HCT116 (cell line): ENCODE measurements around the gene SAE1. TPM values are rescaled to one million over a fixed set of nuclear protein-coding genes. Genes with fewer than 3 reads are reported as not detected.

Experiments
- ATAC-seq: fragments of 200-7000 bp; cut with Tn5 transposase; 2 replicates; pipeline ENCODE4 v1.9.1; 2020; ENCODE audit warnings: mild to moderate bottlenecking, moderate library complexity
- BruUV-seq: library from RNA; stranded (reverse); fragments of 400-500 nt; replicated peaks from 2 replicates; lab custom pipeline; 2021; lab: Mats Ljungman, UMichigan
- CTCF ChIA-PET: fragments of 300-600 bp; sonication (Branson Sonifier 250); formaldehyde crosslinking; loops from one replicate; lab custom pipeline; 2021; ENCODE audit warnings: antibody characterized with exemption; lab: Charles Lee
- POLR2A ChIA-PET: fragments of 300-600, 350-600 bp; sonication (Branson Sonifier 250); formaldehyde crosslinking; loops from one replicate; lab custom pipeline; 2021; ENCODE audit warnings: antibody characterized with exemption; lab: Charles Lee
- RAD21 ChIA-PET, 2 experiments: fragments of 300-600 bp; sonication (Branson Sonifier 250); formaldehyde crosslinking; loops; one replicate each; lab custom pipeline; 2023; ENCODE audit warnings: low total read pairs in 2 of 2; ENCODE audit not compliant: uncharacterized antibody in 2 of 2, unreplicated experiment in 2 of 2, low non-redundant PET in 1 of 2; lab: Charles Lee
- DNase-seq: peaks from one replicate; pipeline ENCODE4 v3.0.0-alpha.2; 2010; ENCODE audit warnings: low read depth, low spot score
- H2AFZ ChIP-seq: fragments of 200-600 bp; shearing (Covaris generic), sonication (generic); 2 replicates; pipeline ENCODE4 v1.6.1; 2017; ENCODE audit warnings: low read depth, mixed run types, mixed read lengths, antibody characterized with exemption, low read length; ENCODE audit not compliant: poor library complexity, severe bottlenecking
- H3K27ac ChIP-seq: 2 replicates; pipeline ENCODE4 v1.5.1; 2012; ENCODE audit warnings: low read depth, low read length
- H3K27me3 ChIP-seq: fragments of 200-600 bp; sonication (generic); 2 replicates; pipeline ENCODE4 v1.6.1; 2016; ENCODE audit warnings: mixed run types, low read length, mixed read lengths; ENCODE audit not compliant: insufficient read depth
- H3K36me3 ChIP-seq, 2 experiments: fragments of 200-500 bp in 1 of 2; fragments of 200-600 bp in 1 of 2; sonication (Bioruptor generic) in 1 of 2; sonication (generic) in 1 of 2; 2 replicates each; pipeline versions ENCODE4 v1.5.1 to v1.6.1; 2014 to 2016; ENCODE audit warnings: low read length in 2 of 2, inconsistent platforms in 1 of 2, mixed read lengths in 1 of 2, mixed run types in 1 of 2; ENCODE audit not compliant: insufficient read depth in 2 of 2, control insufficient read depth in 1 of 2
- H3K4me1 ChIP-seq, 2 experiments: fragments of 200-600 bp in 1 of 2; sonication (generic) in 1 of 2; 2 replicates each; pipeline versions ENCODE4 v1.5.1 to v1.6.1; 2012 to 2017; ENCODE audit warnings: low read length in 2 of 2, inconsistent platforms in 1 of 2, mild to moderate bottlenecking in 1 of 2, mixed read lengths in 1 of 2, mixed run types in 1 of 2, moderate library complexity in 1 of 2; ENCODE audit not compliant: insufficient read depth in 2 of 2, control insufficient read depth in 1 of 2
- H3K4me2 ChIP-seq: fragments of 200-600 bp; sonication (generic); 2 replicates; pipeline ENCODE4 v1.6.1; 2017; ENCODE audit warnings: mixed run types, low read length, mixed read lengths
- H3K4me3 ChIP-seq, 2 experiments: fragments of 200-600 bp in 1 of 2; sonication (generic) in 1 of 2; replicated peaks in 1 of 2; 2 replicates each; pipeline ENCODE4 v1.5.1; 2011 to 2016; ENCODE audit warnings: low read length in 2 of 2, control low read depth in 1 of 2, low read depth in 1 of 2, mild to moderate bottlenecking in 1 of 2, mixed read lengths in 1 of 2, mixed run types in 1 of 2
- H3K79me2 ChIP-seq: fragments of 200-600 bp; sonication (generic); 2 replicates; pipeline ENCODE4 v1.6.1; 2017; ENCODE audit warnings: mild to moderate bottlenecking, mixed run types, low read length, moderate library complexity, mixed read lengths; ENCODE audit not compliant: insufficient read depth
- H3K9ac ChIP-seq: fragments of 200-600 bp; sonication (generic); 2 replicates; pipeline ENCODE4 v1.6.1; 2016; ENCODE audit warnings: low read length, mixed read lengths
- H3K9me2 ChIP-seq: fragments of 200-600 bp; sonication (generic), shearing (Covaris generic); 2 replicates; pipeline ENCODE4 v1.6.1; 2017; ENCODE audit warnings: mixed run types, mild to moderate bottlenecking, moderate library complexity; ENCODE audit not compliant: insufficient read depth
- H3K9me3 ChIP-seq, 2 experiments: fragments of 200-500 bp in 1 of 2; fragments of 200-600 bp in 1 of 2; sonication (Bioruptor generic) in 1 of 2; sonication (generic) in 1 of 2; 2 replicates each; pipeline ENCODE4 v1.6.1; 2014 to 2017; ENCODE audit warnings: low read length in 2 of 2, mixed read lengths in 2 of 2, inconsistent platforms in 1 of 2, low read depth in 1 of 2, mild to moderate bottlenecking in 1 of 2, mixed run types in 1 of 2, moderate library complexity in 1 of 2; ENCODE audit not compliant: control insufficient read depth in 1 of 2, insufficient read depth in 1 of 2
- H4K20me1 ChIP-seq: fragments of 200-600 bp; sonication (generic), shearing (Covaris generic); 2 replicates; pipeline ENCODE4 v1.6.1; 2017; ENCODE audit warnings: mixed run types, mild to moderate bottlenecking, moderate library complexity; ENCODE audit not compliant: insufficient read depth
- CBX3 ChIP-seq: IDR thresholded peaks from 2 replicates; pipeline ENCODE4 v1.6.1; 2012; ENCODE audit warnings: low read depth
- CEBPB ChIP-seq: IDR thresholded peaks from 2 replicates; pipeline ENCODE4 v1.6.1; 2012; ENCODE audit warnings: low read depth
- EGR1 ChIP-seq: IDR thresholded peaks from 2 replicates; pipeline ENCODE4 v1.6.1; 2012; ENCODE audit warnings: low read depth
- ELF1 ChIP-seq: IDR thresholded peaks from 2 replicates; pipeline ENCODE4 v1.6.1; 2012; ENCODE audit warnings: low read depth, borderline replicate concordance
- EZH2phosphoT487 ChIP-seq: fragments of 200-600 bp; IDR thresholded peaks from 2 replicates; pipeline ENCODE4 v1.6.1; 2018; ENCODE audit warnings: antibody characterized with exemption, borderline replicate concordance
- FOSL1 ChIP-seq: IDR thresholded peaks from 2 replicates; pipeline ENCODE4 v1.6.1; 2012; ENCODE audit warnings: low read depth
- JUND ChIP-seq: IDR thresholded peaks from 2 replicates; pipeline ENCODE4 v1.6.1; 2012
- POLR2A ChIP-seq: IDR thresholded peaks from 2 replicates; pipeline ENCODE4 v1.7.0; 2011; ENCODE audit warnings: borderline replicate concordance; ENCODE audit not compliant: insufficient read depth, insufficient read length; ENCODE audit errors: extremely low read depth
- POLR2AphosphoS5 ChIP-seq: IDR thresholded peaks from 2 replicates; pipeline ENCODE4 v1.6.1; 2011; ENCODE audit warnings: mild to moderate bottlenecking, low read depth, low read length, moderate library complexity
- RAD21 ChIP-seq: IDR thresholded peaks from 2 replicates; pipeline ENCODE4 v1.6.1; 2012; ENCODE audit warnings: low read depth, mild to moderate bottlenecking
- SIN3A ChIP-seq: IDR thresholded peaks from 2 replicates; pipeline ENCODE4 v1.6.1; 2012; ENCODE audit warnings: low read depth
- SP1 ChIP-seq: IDR thresholded peaks from 2 replicates; pipeline ENCODE4 v1.6.1; 2012; ENCODE audit warnings: low read depth
- SRF ChIP-seq: IDR thresholded peaks from 2 replicates; pipeline ENCODE4 v1.6.1; 2012; ENCODE audit warnings: low read depth
- TCF7L2 ChIP-seq: IDR thresholded peaks from 2 replicates; pipeline ENCODE4 v1.7.0; 2011; ENCODE audit warnings: borderline replicate concordance, inconsistent platforms; ENCODE audit not compliant: insufficient read depth, insufficient read length; ENCODE audit errors: extremely low read depth
- YY1 ChIP-seq: IDR thresholded peaks from 2 replicates; pipeline ENCODE4 v1.6.1; 2011; ENCODE audit warnings: low read length, low read depth, moderate library complexity, mild to moderate bottlenecking; ENCODE audit not compliant: insufficient replicate concordance; ENCODE audit errors: extremely low read depth
- intact Hi-C: fragments of 100-400 bp; cut with micrococcal nuclease; formaldehyde crosslinking; loops from 2 replicates; pipeline ENCODE4 v1.10.0; 2022
- total RNA-seq: library from RNA; stranded (reverse); gene quantifications from one replicate; pipeline ENCODE4 v1.2.1, GENCODE V29; 2021; ENCODE audit not compliant: unreplicated experiment
- TF ChIP-seq, protein P1 (sequence below): IDR thresholded peaks from 2 replicates; pipeline ENCODE4 v1.6.1; 2011; ENCODE audit warnings: mild to moderate bottlenecking, low read length, moderate library complexity; ENCODE audit not compliant: insufficient replicate concordance; ENCODE audit errors: extremely low read depth
- TF ChIP-seq, protein P2 (sequence below): IDR thresholded peaks from 2 replicates; pipeline ENCODE4 v1.6.1; 2012; ENCODE audit warnings: low read depth
- TF ChIP-seq, protein P3 (sequence below), 3 experiments: fragments of 200-600 bp in 1 of 3; sonication (generic) in 1 of 3; IDR thresholded peaks in 2 of 3; conservative IDR thresholded peaks in 1 of 3; 2 replicates each; pipeline ENCODE4 v1.5.1; 2012 to 2017; ENCODE audit warnings: low read depth in 2 of 3, low read length in 2 of 3, antibody characterized with exemption in 1 of 3, borderline replicate concordance in 1 of 3, control low read depth in 1 of 3, mild to moderate bottlenecking in 1 of 3, mixed read lengths in 1 of 3, mixed run types in 1 of 3, moderate library complexity in 1 of 3; ENCODE audit not compliant: insufficient read depth in 1 of 3

SAE1 gene
- total RNA-seq, 1 experiment from 2014 or later, result 213 TPM

DNA sequence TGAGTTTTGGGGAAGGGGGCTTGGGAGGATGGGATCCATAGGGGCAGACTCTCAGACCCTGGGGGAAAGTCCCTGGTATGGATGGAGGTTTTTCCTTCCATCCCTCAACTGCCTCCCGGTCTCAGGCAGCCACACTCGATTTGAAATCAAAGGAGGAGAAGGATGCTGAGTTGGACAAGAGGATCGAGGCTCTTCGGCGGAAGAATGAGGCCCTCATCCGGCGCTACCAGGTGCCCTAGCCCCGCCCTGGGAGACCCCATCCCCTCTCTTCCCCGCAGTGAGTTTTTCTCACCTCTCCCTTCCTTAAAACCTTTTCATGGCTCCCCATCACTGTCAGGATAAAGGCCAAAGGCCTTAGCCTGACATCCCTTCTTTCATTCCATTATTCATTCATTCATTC is 127.8 kb downstream of the SAE1 start:
- Histone ChIP-seq H3K9me2 (no peaks in the 10 kb centered on the region), H3K9me3 (no peaks in the 10 kb centered on the region), H3K36me3 (peaks cover 19 to 38% of the 10 kb centered on the region in 2 experiments; a peak in 3 of 4 replicates), H3K27me3 (no peaks in the 10 kb centered on the region), H3K9ac (peak overlapping the region; percentile 76), H3K4me3 (peak overlapping the region; percentile 77 to 90), H3K27ac (peak overlapping the region; percentile 69), H3K4me1 (peaks cover 17 to 26% of the 10 kb centered on the region in 2 experiments), H3K4me2 (peak overlapping the region; percentile 90), H2AFZ (no peak overlapping the region), H3K79me2 (peaks cover 27% of the 10 kb centered on the region), H4K20me1 (no peaks in the 10 kb centered on the region)
- POLR2A ChIA-PET, result no interaction called here
- ATAC-seq (no peak), DNase-seq (no peak)
- CTCF ChIA-PET, result no interaction called here
- RAD21 ChIA-PET, result no interaction called here
- intact Hi-C loops, result loop anchor here (5.0 kb wide), 1 partner anchor 221 kb away; no protein-coding TSS in a partner anchor
- TF ChIP-seq EGR1 (no peak), SRF (no peak), YY1 (no peak), ELF1 (no peak), EZH2phosphoT487 (no peak), RAD21 (no peak), FOSL1 (no peak), SIN3A (no peak), POLR2AphosphoS5 (no peak), SP1 (no peak), POLR2A (no peak), JUND (no peak), CBX3 (no peak), CEBPB (no peak), TCF7L2 (no peak)
- TF ChIP-seq, protein P1, sequence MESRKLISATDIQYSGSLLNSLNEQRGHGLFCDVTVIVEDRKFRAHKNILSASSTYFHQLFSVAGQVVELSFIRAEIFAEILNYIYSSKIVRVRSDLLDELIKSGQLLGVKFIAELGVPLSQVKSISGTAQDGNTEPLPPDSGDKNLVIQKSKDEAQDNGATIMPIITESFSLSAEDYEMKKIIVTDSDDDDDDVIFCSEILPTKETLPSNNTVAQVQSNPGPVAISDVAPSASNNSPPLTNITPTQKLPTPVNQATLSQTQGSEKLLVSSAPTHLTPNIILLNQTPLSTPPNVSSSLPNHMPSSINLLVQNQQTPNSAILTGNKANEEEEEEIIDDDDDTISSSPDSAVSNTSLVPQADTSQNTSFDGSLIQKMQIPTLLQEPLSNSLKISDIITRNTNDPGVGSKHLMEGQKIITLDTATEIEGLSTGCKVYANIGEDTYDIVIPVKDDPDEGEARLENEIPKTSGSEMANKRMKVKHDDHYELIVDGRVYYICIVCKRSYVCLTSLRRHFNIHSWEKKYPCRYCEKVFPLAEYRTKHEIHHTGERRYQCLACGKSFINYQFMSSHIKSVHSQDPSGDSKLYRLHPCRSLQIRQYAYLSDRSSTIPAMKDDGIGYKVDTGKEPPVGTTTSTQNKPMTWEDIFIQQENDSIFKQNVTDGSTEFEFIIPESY, result no peak
- TF ChIP-seq, protein P2, sequence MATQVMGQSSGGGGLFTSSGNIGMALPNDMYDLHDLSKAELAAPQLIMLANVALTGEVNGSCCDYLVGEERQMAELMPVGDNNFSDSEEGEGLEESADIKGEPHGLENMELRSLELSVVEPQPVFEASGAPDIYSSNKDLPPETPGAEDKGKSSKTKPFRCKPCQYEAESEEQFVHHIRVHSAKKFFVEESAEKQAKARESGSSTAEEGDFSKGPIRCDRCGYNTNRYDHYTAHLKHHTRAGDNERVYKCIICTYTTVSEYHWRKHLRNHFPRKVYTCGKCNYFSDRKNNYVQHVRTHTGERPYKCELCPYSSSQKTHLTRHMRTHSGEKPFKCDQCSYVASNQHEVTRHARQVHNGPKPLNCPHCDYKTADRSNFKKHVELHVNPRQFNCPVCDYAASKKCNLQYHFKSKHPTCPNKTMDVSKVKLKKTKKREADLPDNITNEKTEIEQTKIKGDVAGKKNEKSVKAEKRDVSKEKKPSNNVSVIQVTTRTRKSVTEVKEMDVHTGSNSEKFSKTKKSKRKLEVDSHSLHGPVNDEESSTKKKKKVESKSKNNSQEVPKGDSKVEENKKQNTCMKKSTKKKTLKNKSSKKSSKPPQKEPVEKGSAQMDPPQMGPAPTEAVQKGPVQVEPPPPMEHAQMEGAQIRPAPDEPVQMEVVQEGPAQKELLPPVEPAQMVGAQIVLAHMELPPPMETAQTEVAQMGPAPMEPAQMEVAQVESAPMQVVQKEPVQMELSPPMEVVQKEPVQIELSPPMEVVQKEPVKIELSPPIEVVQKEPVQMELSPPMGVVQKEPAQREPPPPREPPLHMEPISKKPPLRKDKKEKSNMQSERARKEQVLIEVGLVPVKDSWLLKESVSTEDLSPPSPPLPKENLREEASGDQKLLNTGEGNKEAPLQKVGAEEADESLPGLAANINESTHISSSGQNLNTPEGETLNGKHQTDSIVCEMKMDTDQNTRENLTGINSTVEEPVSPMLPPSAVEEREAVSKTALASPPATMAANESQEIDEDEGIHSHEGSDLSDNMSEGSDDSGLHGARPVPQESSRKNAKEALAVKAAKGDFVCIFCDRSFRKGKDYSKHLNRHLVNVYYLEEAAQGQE, result no peak
- TF ChIP-seq, protein P3, sequence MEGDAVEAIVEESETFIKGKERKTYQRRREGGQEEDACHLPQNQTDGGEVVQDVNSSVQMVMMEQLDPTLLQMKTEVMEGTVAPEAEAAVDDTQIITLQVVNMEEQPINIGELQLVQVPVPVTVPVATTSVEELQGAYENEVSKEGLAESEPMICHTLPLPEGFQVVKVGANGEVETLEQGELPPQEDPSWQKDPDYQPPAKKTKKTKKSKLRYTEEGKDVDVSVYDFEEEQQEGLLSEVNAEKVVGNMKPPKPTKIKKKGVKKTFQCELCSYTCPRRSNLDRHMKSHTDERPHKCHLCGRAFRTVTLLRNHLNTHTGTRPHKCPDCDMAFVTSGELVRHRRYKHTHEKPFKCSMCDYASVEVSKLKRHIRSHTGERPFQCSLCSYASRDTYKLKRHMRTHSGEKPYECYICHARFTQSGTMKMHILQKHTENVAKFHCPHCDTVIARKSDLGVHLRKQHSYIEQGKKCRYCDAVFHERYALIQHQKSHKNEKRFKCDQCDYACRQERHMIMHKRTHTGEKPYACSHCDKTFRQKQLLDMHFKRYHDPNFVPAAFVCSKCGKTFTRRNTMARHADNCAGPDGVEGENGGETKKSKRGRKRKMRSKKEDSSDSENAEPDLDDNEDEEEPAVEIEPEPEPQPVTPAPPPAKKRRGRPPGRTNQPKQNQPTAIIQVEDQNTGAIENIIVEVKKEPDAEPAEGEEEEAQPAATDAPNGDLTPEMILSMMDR (IDR thresholded peaks at IDR 0.05 in 2 of 3, conservative IDR thresholded peaks at IDR 0.05 in 1 of 3; ENCODE audit: borderline replicate concordance in 1 of 3, insufficient read depth in 1 of 3, low read depth in 2 of 3, low read length in 2 of 3), result no peak
- no TSS peak for BruUV-seq
